ENCODE measurements around the gene OR6V1.

The OR6V1 gene

GRCh38 chr7:143050931-143051330 lies 1.2 kb upstream of the OR6V1 start:
- H3K4me1 ChIP-seq (ENCODE audit: control extremely low read depth in 1 of 4, control insufficient read depth in 4 of 4, insufficient read depth in 4 of 4, low read length in 3 of 4), result peaks cover 0 to 19% (median 4%) of the 10 kb centered on the region in 4 experiments
- 100% methylated on average over 1 of the region's 9 CpGs for WGBS (ENCODE audit: insufficient coverage)
- ChIA-PET POLR2A (no interaction called here), CTCF (no interaction called here)
- no peaks in the 10 kb centered on the region for H3K36me3 ChIP-seq (ENCODE audit: control insufficient read depth in 4 of 4, insufficient read depth in 4 of 4, low read length in 3 of 4)
- no peak overlapping the region for H3K27ac ChIP-seq (ENCODE audit: insufficient read depth in 1 of 2, low read depth in 1 of 2, low read length in 2 of 2, poor library complexity in 1 of 2, severe bottlenecking in 2 of 2)
- H3K9me3 ChIP-seq (ENCODE audit: control extremely low read depth in 1 of 5, control insufficient read depth in 4 of 5, insufficient read depth in 2 of 5, low read depth in 1 of 5, low read length in 4 of 5), result peaks cover 0 to 2% (median 0%) of the 10 kb centered on the region in 5 experiments
- no peaks in the 10 kb centered on the region for H3K27me3 ChIP-seq (replicated peaks in 2 of 5; ENCODE audit: control insufficient read depth in 4 of 5, insufficient read depth in 5 of 5, low read length in 4 of 5)
- H3K4me3 ChIP-seq (ENCODE audit: control insufficient read depth in 1 of 7, extremely low read depth in 1 of 7, insufficient read depth in 4 of 7, low read depth in 2 of 7, low read length in 6 of 7), result no peak overlapping the region
- no peak for DNase-seq

GRCh38 chr7:143054621-143055020 lies 2.5 kb downstream of the OR6V1 start:
- WGBS (ENCODE audit: insufficient coverage), result no CpG with 5 or more reads among the region's 3 CpGs
- Histone ChIP-seq H3K27me3 (replicated peaks in 2 of 5; ENCODE audit: control insufficient read depth in 4 of 5, insufficient read depth in 5 of 5, low read length in 4 of 5) (no peaks in the 10 kb centered on the region), H3K27ac (ENCODE audit: insufficient read depth in 1 of 2, low read depth in 1 of 2, low read length in 2 of 2, poor library complexity in 1 of 2, severe bottlenecking in 2 of 2) (no peak overlapping the region), H3K4me1 (ENCODE audit: control extremely low read depth in 1 of 4, control insufficient read depth in 4 of 4, insufficient read depth in 4 of 4, low read length in 3 of 4) (peaks cover 0 to 1% (median 0%) of the 10 kb centered on the region in 4 experiments), H3K9me3 (ENCODE audit: control extremely low read depth in 1 of 5, control insufficient read depth in 4 of 5, insufficient read depth in 2 of 5, low read depth in 1 of 5, low read length in 4 of 5) (peaks cover 0 to 2% (median 0%) of the 10 kb centered on the region in 5 experiments), H3K36me3 (ENCODE audit: control insufficient read depth in 4 of 4, insufficient read depth in 4 of 4, low read length in 3 of 4) (no peaks in the 10 kb centered on the region), H3K4me3 (ENCODE audit: control insufficient read depth in 1 of 7, extremely low read depth in 1 of 7, insufficient read depth in 4 of 7, low read depth in 2 of 7, low read length in 6 of 7) (no peak overlapping the region)
- CTCF ChIA-PET, result interaction anchor here (1.1 kb wide), 1 partner anchor 186 kb away, joined by 4 read pairs; no protein-coding TSS in a partner anchor
- no peak for DNase-seq
- POLR2A ChIA-PET, result no interaction called here

- Histone ChIP-seq H3K36me3 (ENCODE audit: control insufficient read depth in 4 of 4, insufficient read depth in 4 of 4, low read length in 3 of 4) (no peaks in the 10 kb centered on the region), H3K4me1 (ENCODE audit: control extremely low read depth in 1 of 4, control insufficient read depth in 4 of 4, insufficient read depth in 4 of 4, low read length in 3 of 4) (no peaks in the 10 kb centered on the region), H3K4me3 (ENCODE audit: control insufficient read depth in 1 of 7, extremely low read depth in 1 of 7, insufficient read depth in 4 of 7, low read depth in 2 of 7, low read length in 6 of 7) (no peak overlapping the region), H3K9me3 (ENCODE audit: control extremely low read depth in 1 of 5, control insufficient read depth in 4 of 5, insufficient read depth in 2 of 5, low read depth in 1 of 5, low read length in 4 of 5) (peaks cover 0 to 2% (median 0%) of the 10 kb centered on the region in 5 experiments), H3K27me3 (replicated peaks in 2 of 5; ENCODE audit: control insufficient read depth in 4 of 5, insufficient read depth in 5 of 5, low read length in 4 of 5) (no peaks in the 10 kb centered on the region), H3K27ac (ENCODE audit: insufficient read depth in 1 of 2, low read depth in 1 of 2, low read length in 2 of 2, poor library complexity in 1 of 2, severe bottlenecking in 2 of 2) (no peak overlapping the region)
- ChIA-PET POLR2A (no interaction called here), CTCF (no interaction called here)
- no peak for DNase-seq
Measured at GRCh38 chr7:143055754-143056153, 3.6 kb downstream of the OR6V1 start.

GRCh38 chr7:143063741-143064140 lies 11.6 kb downstream of the OR6V1 start:
- no peaks in the 10 kb centered on the region for H3K36me3 ChIP-seq (ENCODE audit: control insufficient read depth in 4 of 4, insufficient read depth in 4 of 4, low read length in 3 of 4)
- H3K27ac ChIP-seq (ENCODE audit: insufficient read depth in 1 of 2, low read depth in 1 of 2, low read length in 2 of 2, poor library complexity in 1 of 2, severe bottlenecking in 2 of 2), result no peak overlapping the region
- ChIA-PET CTCF (no interaction called here), POLR2A (no interaction called here)
- WGBS (ENCODE audit: insufficient coverage), result 93% methylated on average over 2 of the region's 3 CpGs
- H3K9me3 ChIP-seq (ENCODE audit: control extremely low read depth in 1 of 5, control insufficient read depth in 4 of 5, insufficient read depth in 2 of 5, low read depth in 1 of 5, low read length in 4 of 5), result peaks cover 0 to 5% (median 0%) of the 10 kb centered on the region in 5 experiments
- no peak for DNase-seq
- H3K27me3 ChIP-seq (replicated peaks in 2 of 5; ENCODE audit: control insufficient read depth in 4 of 5, insufficient read depth in 5 of 5, low read length in 4 of 5), result no peaks in the 10 kb centered on the region
- no peak overlapping the region for H3K4me3 ChIP-seq (ENCODE audit: control insufficient read depth in 1 of 7, extremely low read depth in 1 of 7, insufficient read depth in 4 of 7, low read depth in 2 of 7, low read length in 6 of 7)
- no peaks in the 10 kb centered on the region for H3K4me1 ChIP-seq (ENCODE audit: control extremely low read depth in 1 of 4, control insufficient read depth in 4 of 4, insufficient read depth in 4 of 4, low read length in 3 of 4)

- Histone ChIP-seq H3K27me3 (replicated peaks in 2 of 5; ENCODE audit: control insufficient read depth in 4 of 5, insufficient read depth in 5 of 5, low read length in 4 of 5) (peaks cover 0 to 2% (median 0%) of the 10 kb centered on the region in 5 experiments), H3K36me3 (ENCODE audit: control insufficient read depth in 4 of 4, insufficient read depth in 4 of 4, low read length in 3 of 4) (no peaks in the 10 kb centered on the region), H3K9me3 (ENCODE audit: control extremely low read depth in 1 of 5, control insufficient read depth in 4 of 5, insufficient read depth in 2 of 5, low read depth in 1 of 5, low read length in 4 of 5) (no peaks in the 10 kb centered on the region), H3K4me3 (ENCODE audit: control insufficient read depth in 1 of 7, extremely low read depth in 1 of 7, insufficient read depth in 4 of 7, low read depth in 2 of 7, low read length in 6 of 7) (no peak overlapping the region), H3K4me1 (ENCODE audit: control extremely low read depth in 1 of 4, control insufficient read depth in 4 of 4, insufficient read depth in 4 of 4, low read length in 3 of 4) (no peaks in the 10 kb centered on the region), H3K27ac (ENCODE audit: insufficient read depth in 1 of 2, low read depth in 1 of 2, low read length in 2 of 2, poor library complexity in 1 of 2, severe bottlenecking in 2 of 2) (no peak overlapping the region)
- no peak for DNase-seq
- ChIA-PET CTCF (no interaction called here), POLR2A (no interaction called here)
- WGBS (ENCODE audit: insufficient coverage), result 100% methylated on average over 1 of the region's 2 CpGs
Measured at GRCh38 chr7:143068446-143068845, 16.3 kb downstream of the OR6V1 start.

DNA sequence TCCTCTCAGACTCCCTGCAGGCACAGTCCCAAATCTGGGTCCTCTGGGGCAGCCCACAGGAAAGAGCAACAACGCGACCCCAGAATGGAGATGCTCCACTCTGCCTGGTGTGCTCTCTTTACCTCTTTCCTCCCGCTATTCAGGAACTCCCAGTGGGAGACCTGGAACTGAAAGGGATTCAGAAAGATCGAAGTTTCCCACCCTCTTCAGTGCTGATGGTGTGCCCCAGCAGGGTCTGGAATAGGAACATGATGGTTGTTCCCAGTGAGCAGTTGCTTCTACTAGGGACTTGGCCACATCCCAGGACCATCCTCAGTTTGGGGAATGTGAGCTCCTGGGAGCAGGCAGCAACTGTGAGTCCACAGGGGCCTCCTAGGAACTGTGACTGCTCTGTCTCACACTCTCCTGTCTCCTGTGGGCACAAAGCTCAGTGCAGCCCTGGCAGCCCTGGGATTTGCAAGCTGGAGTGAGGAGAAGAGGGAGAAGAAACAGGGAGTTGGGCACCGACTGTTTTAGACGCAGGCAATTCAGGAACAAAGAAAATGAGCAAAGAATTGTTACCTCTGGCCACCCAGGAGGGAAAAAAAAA lies 17.9 kb downstream of the OR6V1 start:
- no peaks in the 10 kb centered on the region for H3K4me1 ChIP-seq (ENCODE audit: control extremely low read depth in 1 of 4, control insufficient read depth in 4 of 4, insufficient read depth in 4 of 4, low read length in 3 of 4)
- CTCF ChIA-PET, result no interaction called here
- H3K36me3 ChIP-seq (ENCODE audit: control insufficient read depth in 4 of 4, insufficient read depth in 4 of 4, low read length in 3 of 4), result no peaks in the 10 kb centered on the region
- H3K9me3 ChIP-seq (ENCODE audit: control extremely low read depth in 1 of 5, control insufficient read depth in 4 of 5, insufficient read depth in 2 of 5, low read depth in 1 of 5, low read length in 4 of 5), result no peaks in the 10 kb centered on the region
- DNase-seq, result no peak
- H3K4me3 ChIP-seq (ENCODE audit: control insufficient read depth in 1 of 7, extremely low read depth in 1 of 7, insufficient read depth in 4 of 7, low read depth in 2 of 7, low read length in 6 of 7), result no peak overlapping the region
- peaks cover 0 to 2% (median 0%) of the 10 kb centered on the region in 5 experiments for H3K27me3 ChIP-seq (replicated peaks in 2 of 5; ENCODE audit: control insufficient read depth in 4 of 5, insufficient read depth in 5 of 5, low read length in 4 of 5)
- 78% methylated on average over 4 of the region's 6 CpGs for WGBS (ENCODE audit: insufficient coverage)
- H3K27ac ChIP-seq (ENCODE audit: insufficient read depth in 1 of 2, low read depth in 1 of 2, low read length in 2 of 2, poor library complexity in 1 of 2, severe bottlenecking in 2 of 2), result no peak overlapping the region
- POLR2A ChIA-PET, result no interaction called here

DNA sequence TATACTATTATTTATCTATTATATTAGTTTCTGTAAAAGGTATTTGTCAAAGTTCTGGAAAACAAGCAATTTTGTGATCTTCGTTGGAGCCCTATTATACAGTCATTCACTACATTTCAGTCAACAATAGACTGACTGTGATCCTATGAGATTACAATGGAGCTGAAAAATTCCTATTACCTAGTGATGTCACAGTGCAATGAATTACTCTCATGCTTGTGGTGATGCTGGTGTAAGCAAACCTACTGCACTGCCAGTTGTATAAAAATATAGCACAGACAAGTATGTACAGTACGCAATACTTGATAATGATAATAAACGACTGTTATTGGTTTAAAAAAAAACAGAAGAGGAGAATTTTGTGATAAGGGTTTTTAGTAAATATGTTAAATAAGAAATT lies 21.4 kb downstream of the OR6V1 start:
- peaks cover 0 to 4% (median 0%) of the 10 kb centered on the region in 5 experiments for H3K27me3 ChIP-seq (replicated peaks in 2 of 5; ENCODE audit: control insufficient read depth in 4 of 5, insufficient read depth in 5 of 5, low read length in 4 of 5)
- H3K27ac ChIP-seq (ENCODE audit: insufficient read depth in 1 of 2, low read depth in 1 of 2, low read length in 2 of 2, poor library complexity in 1 of 2, severe bottlenecking in 2 of 2), result no peak overlapping the region
- ChIA-PET POLR2A (no interaction called here), CTCF (no interaction called here)
- no peak for DNase-seq
- no peaks in the 10 kb centered on the region for H3K36me3 ChIP-seq (ENCODE audit: control insufficient read depth in 4 of 4, insufficient read depth in 4 of 4, low read length in 3 of 4)
- no peaks in the 10 kb centered on the region for H3K4me1 ChIP-seq (ENCODE audit: control extremely low read depth in 1 of 4, control insufficient read depth in 4 of 4, insufficient read depth in 4 of 4, low read length in 3 of 4)
- no CpG with 5 or more reads among the region's 3 CpGs for WGBS (ENCODE audit: insufficient coverage)
- H3K9me3 ChIP-seq (ENCODE audit: control extremely low read depth in 1 of 5, control insufficient read depth in 4 of 5, insufficient read depth in 2 of 5, low read depth in 1 of 5, low read length in 4 of 5), result peaks cover 0 to 4% (median 0%) of the 10 kb centered on the region in 5 experiments
- H3K4me3 ChIP-seq (ENCODE audit: control insufficient read depth in 1 of 7, extremely low read depth in 1 of 7, insufficient read depth in 4 of 7, low read depth in 2 of 7, low read length in 6 of 7), result no peak overlapping the region
